C1 segment of cervical spinal cord (tissue), 14 donors: Measurements from ENCODE around the gene VANGL2.

Experiments
- DNase-seq, 14 donors: peaks; one replicate each; lab custom pipeline; 2025; lab: John Stamatoyannopoulos, UW

The VANGL2 gene

DNA sequence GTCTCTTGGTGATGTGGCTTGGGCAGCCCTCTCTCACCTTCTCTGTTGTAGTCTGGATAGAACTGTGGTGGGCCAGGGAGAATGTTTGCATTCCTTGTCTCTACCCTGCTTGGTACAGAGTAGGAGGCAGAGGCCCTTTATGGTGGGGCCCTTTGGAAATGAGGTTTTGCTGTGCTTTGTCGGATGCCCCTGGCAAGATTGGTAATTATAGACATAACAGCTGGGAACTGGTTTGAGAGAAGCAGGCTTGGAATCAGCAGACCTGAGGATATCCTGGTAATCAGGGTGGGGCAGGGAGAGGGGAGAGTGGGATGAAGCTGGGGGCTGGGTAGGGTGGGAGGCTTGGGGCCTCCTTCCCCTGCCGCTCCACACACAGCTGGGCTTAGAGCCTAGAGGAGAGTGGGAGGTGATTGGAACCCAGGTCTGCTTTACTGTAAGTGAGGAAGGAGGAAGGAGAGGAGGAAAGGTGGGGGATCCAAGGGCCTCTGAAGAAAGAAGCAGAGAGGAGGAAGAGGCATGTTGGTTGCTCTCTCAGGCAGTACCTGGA lies 5.0 kb downstream of the VANGL2 start:
- no peak for DNase-seq

DNA sequence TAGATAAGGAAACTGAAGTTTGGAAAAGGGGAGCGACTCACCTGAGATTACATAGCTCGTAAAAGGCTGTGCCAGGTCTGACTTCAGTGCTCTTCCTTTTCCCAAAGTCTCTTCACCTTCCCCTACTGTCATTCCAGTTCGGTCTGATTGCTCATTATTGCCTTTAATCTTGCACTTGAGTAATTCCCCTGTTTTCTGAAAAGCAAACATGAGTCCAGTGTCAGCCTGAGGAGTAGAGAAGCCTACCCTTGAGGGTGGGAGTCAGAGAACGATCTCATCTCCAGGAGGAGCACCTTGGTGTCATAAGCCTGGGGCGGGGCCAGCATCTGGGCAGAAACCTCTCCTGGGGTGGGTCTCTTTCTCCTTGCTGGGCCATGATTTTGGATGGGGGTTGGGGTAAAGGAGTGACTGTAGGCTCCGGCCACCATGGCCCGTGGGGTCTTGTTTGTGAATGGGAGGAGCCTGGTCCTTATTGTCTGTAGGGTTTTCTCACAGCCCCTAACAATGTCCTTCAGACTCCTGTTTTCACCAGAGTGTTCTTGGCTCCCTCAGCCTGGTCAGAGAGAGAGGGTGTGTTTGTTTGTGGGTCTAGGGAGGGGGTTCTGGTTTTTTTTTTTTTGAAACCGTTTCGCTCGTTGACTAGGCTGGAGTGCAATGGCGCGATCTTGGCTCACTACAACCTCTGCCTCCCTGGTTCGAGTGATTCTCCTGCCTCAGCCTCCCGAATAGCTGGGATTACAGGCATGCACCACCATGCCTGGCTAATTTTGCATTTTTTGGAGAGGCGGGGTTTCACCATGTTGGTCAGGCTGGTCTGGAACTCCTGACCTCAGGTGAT lies 6.0 kb downstream of the VANGL2 start:
- DNase-seq: no peak

DNA sequence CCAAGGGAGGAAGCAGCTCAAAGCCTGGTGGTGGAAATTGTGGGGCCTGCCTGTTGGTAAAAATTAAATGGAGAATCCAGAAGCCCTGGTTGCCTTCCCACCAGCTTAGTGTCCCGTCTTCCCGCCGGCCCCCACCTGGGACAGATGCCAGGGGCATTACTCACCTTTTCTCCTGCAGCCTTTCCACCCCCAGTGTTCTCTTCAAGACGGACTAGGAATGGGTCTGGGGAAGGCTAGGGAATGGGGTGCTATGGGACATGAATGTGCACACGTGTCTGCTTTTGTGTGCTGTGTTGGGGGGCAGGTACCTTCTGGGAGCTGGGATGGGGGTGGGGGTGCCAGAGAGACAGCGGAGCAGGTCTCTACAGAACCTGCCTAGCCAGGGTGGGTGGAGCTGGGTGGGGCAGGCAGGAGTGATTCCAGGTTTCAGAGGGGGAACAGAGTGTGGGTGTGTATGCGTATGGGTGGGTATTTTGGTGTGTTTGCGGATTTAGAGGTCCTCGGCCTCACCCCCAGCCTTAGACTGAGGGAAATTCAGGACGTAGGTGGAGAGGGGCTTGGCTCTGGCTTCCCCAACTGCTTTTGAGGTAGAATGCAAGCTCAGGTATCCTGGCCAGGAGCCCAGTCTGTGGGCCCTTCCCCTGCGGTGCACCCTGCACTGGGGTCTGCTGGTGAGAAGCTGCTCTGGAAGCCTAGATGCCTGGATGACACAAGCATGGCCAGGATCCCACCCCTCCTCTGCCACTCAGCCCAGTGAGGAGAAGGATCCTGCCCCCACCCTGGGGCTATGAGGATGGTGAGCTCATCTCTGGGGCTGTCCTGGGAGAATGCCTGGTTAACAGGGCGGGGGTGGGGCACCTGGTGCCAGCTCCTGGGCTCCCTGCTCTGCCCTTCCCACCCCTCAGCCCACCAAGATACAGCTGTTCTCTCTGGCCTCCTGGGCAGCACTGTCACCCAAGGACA lies 7.8 kb downstream of the VANGL2 start:
- peak in 1 of 14 donors; percentile 25 for DNase-seq

DNA sequence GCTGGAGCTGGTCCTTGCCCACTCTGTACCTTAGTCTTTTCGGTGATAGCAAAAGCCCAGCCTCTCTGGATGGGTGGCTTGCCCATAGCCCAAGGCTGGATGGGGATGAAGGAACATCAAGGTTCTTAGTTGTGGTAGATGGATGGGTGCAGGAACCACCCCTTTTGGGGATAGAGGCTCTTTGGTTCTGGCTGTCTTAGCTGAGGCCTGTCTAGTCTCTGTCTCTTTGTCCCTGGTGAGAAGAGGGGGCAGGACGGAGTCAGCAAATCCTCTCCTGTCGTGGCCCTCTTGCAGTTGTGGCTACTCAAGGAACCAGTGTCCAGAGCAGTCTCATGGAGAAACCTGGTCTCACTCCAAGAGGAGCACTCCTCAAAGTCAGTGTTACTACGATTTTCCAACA lies 8.5 kb downstream of the VANGL2 start:
- no peak for DNase-seq

DNA sequence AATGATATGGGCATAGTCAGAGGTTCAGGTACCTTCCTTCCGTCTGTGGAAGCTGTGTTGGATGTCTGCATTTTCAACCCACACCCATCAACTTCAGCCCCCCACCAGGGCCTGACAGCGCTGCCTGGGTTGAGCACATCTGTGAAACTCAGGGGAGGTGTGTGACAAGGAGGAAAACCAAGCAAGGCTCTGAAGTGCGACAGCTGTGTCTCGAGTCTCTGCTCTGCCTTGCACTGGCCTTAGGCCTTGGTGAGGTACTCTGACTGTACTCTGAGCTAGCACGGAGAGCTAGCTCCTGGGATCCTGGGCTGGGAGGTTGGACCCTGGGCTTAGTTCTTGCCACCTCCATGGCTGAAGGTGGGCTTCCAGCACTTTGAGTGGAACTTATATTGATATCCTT lies 9.1 kb downstream of the VANGL2 start:
- no peak for DNase-seq

DNA sequence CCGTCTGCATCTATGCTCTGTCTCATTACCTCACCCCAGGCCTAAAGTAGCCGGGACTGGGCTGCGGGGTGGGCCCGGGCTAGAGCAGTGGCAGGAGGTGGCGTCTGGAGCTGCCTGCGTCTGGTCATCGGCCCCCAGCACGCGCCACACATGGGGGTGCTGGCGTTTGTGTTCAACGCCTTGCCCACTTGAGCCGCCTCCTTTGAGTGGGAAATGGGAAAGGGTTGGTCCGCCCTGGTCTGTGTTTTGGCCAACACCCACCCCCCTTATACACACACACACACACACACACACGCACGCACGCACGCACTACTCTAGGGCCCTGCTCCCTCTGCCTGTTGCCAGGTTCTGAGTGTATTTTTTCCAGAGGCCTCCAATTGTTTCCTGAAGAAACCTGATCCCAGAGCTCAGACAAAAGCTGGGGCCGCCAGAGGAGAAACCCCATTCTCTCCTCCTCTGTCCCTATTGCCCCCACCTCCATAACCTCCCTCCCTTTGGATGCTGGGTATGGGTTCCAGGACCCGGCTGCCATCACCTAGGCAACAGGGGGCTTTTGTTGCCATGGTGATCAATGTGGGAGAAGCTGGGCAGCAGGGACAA lies 10.1 kb downstream of the VANGL2 start:
- peak in 6 of 14 donors; percentile 44 to 81 (median 55) for DNase-seq

DNA sequence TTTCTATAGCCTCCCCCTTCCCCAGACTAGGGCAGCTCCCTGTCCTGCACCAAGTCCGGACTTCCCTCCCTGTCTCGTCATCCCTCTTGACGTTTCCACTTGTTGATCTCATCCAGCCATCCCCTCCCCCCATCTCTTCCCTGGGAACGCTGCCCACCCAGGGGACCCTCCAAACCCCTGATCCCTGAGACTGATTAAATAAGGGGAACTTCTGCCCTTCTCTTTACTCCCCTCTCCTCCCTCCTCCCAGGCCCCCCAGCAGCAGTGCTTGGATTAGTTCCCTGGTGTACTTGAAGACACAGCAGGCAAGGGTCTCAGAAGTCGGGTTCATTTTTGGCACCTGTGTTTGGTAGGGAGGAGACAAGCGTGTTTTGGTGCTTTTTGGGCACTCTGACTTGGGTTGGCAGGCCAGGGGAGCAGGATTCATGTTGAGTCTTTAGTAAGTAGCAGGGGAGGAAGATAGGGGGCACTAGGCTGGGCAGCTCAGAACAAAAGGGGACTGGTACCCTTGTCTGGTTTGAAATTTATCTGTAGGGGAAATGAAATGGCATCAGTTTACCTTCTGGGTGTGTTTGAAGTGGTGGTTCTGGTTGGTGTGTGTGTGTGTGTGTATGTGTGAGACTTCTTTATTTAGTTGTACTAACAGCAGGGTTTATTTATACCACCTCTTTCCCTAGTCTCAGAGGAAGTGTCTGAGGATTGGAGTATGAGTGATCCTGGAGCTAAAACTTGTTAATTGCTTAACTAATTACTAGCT lies 11.1 kb downstream of the VANGL2 start:
- peak in 4 of 14 donors; percentile 27 to 57 (median 56) for DNase-seq

DNA sequence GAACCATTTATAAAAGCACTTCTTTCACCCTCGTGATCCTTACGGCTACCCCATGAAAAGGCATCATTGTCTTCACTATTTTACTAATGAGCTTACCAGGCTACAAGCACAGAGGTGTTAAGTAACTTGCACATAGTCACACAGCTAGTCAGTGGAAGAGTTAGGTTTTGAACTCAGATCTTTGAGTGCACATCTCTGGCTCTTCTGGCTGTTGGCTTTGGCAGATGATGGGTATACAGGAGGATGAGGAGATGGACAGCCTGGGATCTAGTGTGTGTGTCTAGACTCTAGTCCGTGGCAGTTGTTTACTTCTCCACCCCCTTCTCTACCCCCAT lies 11.6 kb downstream of the VANGL2 start:
- DNase-seq: no peak

DNA sequence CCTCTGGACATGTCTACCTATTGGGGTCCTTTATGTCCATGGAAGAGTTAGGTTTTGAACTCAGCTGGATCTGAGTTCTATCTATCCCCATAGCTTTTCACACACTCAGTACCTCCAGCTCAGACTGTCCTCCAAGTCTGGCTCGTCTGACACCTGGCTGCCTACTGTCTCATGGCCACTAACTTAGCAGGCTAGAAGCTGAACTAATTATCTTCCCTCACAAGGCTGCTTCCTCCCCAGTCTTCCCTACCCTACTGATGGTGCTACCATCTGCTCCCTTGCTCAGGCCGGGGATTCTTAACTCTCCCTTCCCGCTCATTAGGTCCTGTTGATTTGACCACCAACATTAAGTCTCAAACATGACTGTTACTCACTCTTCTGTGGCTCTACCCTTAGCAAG lies 13.4 kb downstream of the VANGL2 start:
- no peak for DNase-seq

DNA sequence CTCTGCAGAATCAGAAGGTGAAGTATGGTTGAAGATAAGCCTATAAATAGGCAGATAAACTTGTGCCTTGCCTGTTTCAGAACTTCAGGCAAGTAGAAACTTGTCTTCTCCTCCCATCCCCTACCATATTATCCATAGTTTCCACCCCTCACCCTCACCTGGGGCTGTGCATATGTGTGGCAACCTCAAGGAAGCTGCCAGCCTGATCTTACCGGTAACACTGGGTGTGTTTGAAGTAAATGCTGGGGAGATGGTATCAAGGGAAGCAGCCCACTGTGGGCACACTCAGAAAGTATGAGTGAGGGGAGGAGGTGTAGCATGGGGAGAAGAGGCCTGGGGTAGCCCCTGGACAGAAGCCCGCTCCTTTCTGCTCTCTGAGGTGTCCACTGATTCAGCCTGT lies 14.5 kb downstream of the VANGL2 start:
- DNase-seq: no peak

DNA sequence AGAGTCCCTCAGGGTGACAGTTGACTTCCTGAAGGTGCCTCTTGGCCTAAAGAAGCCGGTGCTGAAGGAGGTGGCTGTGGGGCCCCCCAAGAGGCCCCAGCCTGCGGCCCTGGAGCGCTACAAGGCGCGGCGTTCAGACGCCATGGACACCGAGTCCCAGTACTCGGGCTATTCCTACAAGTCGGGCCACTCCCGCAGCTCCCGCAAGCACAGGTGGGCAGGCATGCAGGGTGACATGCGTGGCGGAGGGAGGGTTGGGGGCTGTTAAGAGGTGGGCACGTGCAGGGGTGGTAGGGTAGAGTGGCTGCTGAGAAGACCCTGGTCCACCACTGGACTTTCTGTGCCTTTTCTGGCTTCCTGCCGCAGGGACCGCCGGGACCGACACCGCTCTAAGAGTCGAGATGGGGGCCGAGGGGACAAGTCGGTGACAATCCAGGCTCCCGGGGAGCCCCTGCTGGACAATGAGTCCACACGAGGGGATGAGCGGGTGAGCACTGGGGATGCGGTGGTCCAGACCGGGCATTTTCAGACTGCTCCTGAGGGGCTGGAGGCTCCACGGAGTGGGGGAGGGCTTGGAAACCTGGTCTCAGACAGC lies 15.4 kb downstream of the VANGL2 start:
- no peak for DNase-seq

DNA sequence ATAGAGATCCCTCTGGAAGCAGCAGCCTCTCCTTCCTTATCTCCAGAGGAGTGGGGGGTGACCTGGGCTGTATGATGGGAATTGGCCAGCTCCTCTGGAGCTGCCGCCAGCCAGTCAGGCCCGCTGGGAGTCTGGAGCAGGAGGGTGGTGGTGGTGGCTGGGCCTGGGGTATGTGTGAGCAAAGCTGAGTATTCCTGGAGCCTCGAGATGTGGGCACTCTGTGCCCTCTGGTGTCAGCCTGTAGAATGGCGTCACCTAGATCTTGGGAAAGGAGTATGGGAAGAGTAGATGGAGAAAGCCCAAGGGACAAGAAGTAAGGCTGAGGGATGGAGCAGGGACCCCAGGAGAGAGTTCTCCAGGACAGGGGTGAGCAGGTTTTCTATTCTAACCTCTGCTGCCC lies 16.0 kb downstream of the VANGL2 start:
- no peak for DNase-seq

DNA sequence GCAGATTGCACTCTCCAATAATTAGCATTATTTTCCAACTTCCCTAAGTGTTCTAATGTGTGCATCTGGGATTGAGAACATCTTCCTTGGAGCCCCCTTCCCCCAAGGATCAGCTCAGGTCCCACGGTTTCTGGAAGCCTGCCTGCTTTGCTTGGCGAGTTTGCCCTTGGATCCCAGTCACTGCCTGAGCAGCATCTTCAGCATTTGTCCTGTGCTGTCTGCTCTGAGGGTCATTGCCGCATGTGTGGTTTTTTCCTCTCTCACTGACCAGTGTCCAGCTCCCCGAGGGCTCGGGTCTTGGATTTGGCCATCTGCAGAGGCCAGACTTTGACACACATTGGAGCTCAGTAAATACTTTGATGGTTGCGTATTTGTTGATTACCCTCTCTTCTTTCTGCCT lies 18.1 kb downstream of the VANGL2 start:
- no peak for DNase-seq

DNA sequence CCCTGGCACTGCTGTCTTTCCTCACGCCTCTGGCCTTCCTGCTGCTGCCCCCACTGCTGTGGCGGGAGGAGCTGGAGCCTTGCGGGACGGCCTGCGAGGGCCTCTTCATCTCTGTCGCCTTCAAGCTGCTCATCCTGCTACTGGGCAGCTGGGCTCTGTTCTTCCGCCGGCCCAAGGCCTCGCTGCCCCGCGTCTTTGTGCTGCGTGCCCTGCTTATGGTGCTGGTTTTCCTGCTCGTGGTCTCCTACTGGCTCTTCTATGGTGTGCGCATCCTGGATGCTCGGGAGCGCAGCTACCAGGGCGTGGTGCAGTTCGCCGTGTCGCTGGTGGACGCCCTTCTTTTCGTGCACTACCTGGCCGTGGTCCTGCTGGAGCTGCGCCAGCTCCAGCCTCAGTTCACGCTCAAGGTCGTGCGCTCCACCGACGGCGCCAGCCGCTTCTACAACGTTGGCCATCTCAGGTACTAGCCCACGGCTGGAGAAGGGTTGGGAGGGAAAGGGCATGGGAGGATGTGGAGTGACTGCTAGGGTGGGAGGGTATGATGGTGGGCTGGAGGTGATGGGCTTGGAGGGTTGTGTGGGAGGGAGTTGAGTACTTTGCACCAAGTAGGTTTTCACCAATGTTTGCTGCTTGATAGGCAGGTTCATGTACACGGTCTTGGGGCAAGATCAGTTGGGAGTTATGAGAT lies 18.9 kb downstream of the VANGL2 start:
- DNase-seq: no peak

DNA sequence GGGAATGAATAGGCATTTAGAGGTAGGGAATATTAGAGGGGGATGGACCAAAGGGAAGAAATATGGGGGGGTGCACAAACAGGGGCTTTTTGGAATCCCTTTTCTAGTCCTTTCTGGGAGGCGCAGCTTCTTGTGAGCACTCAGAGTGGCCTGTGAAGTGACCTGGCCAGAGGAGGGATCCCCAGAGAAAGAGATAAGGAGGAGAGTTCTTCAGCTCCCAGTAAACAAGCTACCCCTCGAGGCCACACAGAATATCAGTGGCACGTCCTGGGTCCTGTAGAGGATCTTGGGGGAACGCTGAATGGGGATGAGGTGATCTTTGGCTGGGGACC lies 19.4 kb downstream of the VANGL2 start:
- DNase-seq: no peak

DNA sequence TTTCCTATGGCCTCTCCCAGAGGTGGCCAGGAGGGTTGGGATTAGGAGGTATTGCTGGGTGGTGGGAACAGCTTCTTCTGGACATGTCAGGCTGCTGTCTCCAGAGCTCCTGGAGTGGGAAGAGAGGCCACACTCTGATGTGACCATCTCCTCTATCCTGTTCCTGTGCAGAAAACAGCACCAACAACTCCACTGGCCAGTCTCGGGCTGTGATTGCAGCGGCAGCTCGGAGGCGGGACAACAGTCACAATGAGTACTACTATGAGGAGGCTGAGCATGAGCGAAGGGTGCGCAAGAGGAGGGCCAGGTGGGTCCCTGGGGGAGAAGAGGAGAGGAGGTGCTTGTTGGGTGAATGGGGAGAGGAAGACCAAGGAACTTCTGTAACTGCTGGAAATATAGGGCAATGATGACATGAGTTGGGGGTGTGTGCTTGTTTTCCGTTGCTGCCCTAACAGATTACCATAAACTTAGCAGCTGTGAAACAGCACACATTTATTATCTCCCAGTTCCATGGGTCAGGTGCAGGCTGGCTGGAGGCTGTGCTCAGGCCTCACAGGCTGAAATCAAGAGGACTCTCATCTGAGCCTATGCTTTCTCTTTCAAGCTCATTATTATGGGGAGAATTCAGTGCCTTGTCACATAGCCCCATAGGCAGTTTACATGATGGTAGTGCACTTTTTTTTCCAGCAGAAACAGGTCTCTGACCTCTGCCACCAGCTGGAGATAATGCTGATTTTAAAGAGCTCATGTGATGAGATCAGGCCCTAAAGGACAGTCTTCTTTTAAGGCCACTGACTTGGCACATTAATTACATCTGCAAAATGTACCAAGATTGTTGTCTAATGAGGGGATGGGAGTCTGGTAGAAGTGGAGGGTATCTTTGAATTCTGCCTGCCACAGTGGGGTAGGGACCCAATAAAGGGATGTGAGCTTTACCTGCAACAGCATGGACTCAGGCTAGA lies 20.8 kb downstream of the VANGL2 start:
- no peak for DNase-seq

DNA sequence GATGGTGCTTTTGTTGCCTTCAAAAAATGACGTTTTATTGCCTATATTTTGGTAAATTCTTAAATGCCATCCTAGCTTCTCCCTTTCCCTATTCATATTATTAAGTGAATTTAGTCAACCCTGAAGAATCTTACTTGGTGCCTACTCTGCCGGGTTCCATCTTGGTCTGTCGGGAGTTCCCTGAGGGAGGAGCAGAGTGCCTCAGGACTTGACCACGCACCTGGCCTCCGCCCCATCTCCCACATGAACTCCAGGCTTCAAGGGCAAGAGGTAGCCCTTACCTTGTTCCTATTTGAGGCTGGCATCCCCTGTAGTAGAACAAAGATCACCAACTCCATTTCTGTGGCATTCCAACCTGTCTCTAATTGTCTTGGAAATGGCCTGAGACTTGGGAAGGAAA lies 21.5 kb downstream of the VANGL2 start:
- DNase-seq: no peak

DNA sequence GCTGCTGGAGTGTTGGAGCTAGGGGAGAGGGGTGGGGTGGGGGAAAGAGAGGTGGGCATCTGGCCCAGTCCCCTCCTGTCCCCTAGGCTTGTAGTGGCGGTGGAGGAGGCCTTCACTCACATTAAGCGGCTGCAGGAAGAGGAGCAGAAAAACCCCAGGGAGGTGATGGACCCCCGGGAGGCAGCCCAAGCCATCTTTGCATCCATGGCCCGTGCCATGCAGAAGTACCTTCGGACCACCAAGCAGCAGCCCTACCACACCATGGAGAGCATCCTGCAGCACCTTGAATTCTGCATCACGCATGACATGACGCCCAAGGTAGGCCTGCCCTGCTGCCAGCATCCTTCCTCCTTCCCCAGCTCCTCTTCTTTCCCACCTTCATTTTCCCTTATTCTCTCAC lies 23.6 kb downstream of the VANGL2 start:
- no peak for DNase-seq

DNA sequence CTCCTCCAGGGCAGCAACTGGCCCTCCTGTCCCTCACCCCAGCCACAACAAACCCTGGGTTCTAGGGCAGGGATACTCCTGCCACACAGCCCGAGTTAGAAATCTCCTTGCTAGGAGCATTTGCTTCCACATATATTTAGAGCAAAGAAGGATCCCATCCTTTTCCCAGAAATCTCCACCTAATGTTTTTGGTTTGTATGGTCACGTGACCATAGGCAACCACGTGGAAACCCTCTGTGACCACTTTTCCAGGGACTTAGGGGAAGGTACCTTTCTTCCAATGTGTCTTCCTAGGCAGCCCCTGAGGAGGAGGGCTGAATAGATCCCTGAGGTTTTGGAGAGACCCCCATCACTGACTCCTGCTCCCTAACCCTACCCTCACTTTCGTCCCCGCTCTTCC lies 25.5 kb downstream of the VANGL2 start:
- DNase-seq: no peak
